Breast epithelium (tissue), 3 donors: ENCODE measurements around the gene TMEM54.

ENCODE experiments used
- CTCF ChIP-seq, 3 donors: fragments of 450-650 bp; IDR thresholded peaks; one replicate each; pipeline ENCODE4 v1.5.1; 2016 to 2017; ENCODE audit warnings: antibody characterized with exemption in 3 of 3, mild to moderate bottlenecking in 3 of 3, moderate library complexity in 3 of 3
- POLR2A ChIP-seq: fragments of 450-650 bp; IDR thresholded peaks from one replicate; pipeline ENCODE4 v1.6.1; 2016; ENCODE audit warnings: antibody characterized with exemption, mild to moderate bottlenecking, moderate library complexity
- POLR2AphosphoS5 ChIP-seq, 3 donors: sonication (generic); formaldehyde crosslinking; IDR thresholded peaks; one replicate each; pipeline ENCODE4 v1.6.1; 2017; ENCODE audit warnings: antibody characterized with exemption in 3 of 3

GRCh38 chr1:32891241-32891570 is 10.0 kb downstream of the TMEM54 start:
- TF ChIP-seq POLR2AphosphoS5 (IDR thresholded peaks at IDR 0.05) (no peak), CTCF (IDR thresholded peaks at IDR 0.05) (no peak), POLR2A (no peak)
